Right atrium auricular region (tissue), 2 donors: ENCODE measurements around the gene CSNK2A2. TPM values are rescaled to one million over a fixed set of nuclear protein-coding genes. Genes with fewer than 3 reads are reported as not detected.

Source experiments
- DNase-seq: peaks from one replicate; pipeline ENCODE4 v3.0.0-alpha.2; 2019; ENCODE audit warnings: low spot score
- H3K27ac ChIP-seq, 2 donors: fragments of 200-600 bp; sonication (generic); 1 replicate in 1 of 2; 2 replicates in 1 of 2; pipeline ENCODE4 v1.5.1; 2016 to 2019
- H3K27me3 ChIP-seq, 2 donors: fragments of 200-600 bp; sonication (generic); one replicate each; pipeline versions ENCODE4 v1.5.1 to v1.6.0; 2017 to 2019
- H3K36me3 ChIP-seq: fragments of 200-600 bp; sonication (generic); one replicate; pipeline ENCODE4 v1.5.1; 2016
- H3K4me1 ChIP-seq, 2 donors: fragments of 200-600 bp; sonication (generic); one replicate each; pipeline versions ENCODE4 v1.5.1 to v1.6.0; 2017 to 2019
- H3K4me3 ChIP-seq, 2 donors: fragments of 200-600 bp; sonication (generic); 1 replicate in 1 of 2; 2 replicates in 1 of 2; pipeline ENCODE4 v1.5.1; 2017 to 2019; ENCODE audit warnings: mild to moderate bottlenecking in 1 of 2, moderate library complexity in 1 of 2
- H3K9me3 ChIP-seq, 2 donors: fragments of 200-600 bp; sonication (generic); one replicate each; pipeline ENCODE4 v1.5.1; 2019
- total RNA-seq, 2 donors: library from RNA; depleted of rRNA; stranded (reverse); fragments of >200 nt; gene quantifications; one replicate each; pipeline ENCODE4 v1.1.0, GENCODE V29; 2016
- TF ChIP-seq, protein P1 (sequence below), 2 donors: fragments of 200-600 bp; sonication (generic); IDR thresholded peaks; one replicate each; pipeline ENCODE4 v1.5.1; 2019; ENCODE audit warnings: antibody characterized with exemption in 2 of 2

The CSNK2A2 gene
- total RNA-seq, 2 donors from 2014 or later: 17.2 to 18.1 TPM

DNA sequence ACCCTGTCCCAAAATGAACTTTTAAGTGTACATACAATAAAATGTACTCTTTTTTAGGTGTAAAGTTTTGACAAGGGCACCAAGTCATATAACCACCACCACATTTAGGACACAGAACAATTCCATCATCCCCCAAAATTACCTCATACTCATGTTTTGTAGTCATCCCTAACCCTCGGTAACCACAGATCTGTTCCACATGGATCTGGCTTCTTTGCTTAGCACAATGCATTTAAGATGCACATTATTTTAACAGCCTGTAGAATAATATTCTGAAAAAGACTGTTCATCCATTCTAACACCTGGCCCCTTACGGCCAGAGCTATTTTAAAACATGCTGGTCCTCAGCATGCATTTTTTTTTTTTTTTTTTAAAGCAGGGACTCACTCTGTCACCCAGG, 43.6 kb downstream of the CSNK2A2 start:
- Histone ChIP-seq H3K4me3 (no peak overlapping the region), H3K27me3 (no peaks in the 10 kb centered on the region), H3K4me1 (no peaks in the 10 kb centered on the region), H3K27ac (no peak overlapping the region), H3K9me3 (no peaks in the 10 kb centered on the region), H3K36me3 (peaks cover 4% of the 10 kb centered on the region)
- TF ChIP-seq, protein P1, sequence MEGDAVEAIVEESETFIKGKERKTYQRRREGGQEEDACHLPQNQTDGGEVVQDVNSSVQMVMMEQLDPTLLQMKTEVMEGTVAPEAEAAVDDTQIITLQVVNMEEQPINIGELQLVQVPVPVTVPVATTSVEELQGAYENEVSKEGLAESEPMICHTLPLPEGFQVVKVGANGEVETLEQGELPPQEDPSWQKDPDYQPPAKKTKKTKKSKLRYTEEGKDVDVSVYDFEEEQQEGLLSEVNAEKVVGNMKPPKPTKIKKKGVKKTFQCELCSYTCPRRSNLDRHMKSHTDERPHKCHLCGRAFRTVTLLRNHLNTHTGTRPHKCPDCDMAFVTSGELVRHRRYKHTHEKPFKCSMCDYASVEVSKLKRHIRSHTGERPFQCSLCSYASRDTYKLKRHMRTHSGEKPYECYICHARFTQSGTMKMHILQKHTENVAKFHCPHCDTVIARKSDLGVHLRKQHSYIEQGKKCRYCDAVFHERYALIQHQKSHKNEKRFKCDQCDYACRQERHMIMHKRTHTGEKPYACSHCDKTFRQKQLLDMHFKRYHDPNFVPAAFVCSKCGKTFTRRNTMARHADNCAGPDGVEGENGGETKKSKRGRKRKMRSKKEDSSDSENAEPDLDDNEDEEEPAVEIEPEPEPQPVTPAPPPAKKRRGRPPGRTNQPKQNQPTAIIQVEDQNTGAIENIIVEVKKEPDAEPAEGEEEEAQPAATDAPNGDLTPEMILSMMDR (IDR thresholded peaks at IDR 0.05): no peak
- no peak for DNase-seq

DNA sequence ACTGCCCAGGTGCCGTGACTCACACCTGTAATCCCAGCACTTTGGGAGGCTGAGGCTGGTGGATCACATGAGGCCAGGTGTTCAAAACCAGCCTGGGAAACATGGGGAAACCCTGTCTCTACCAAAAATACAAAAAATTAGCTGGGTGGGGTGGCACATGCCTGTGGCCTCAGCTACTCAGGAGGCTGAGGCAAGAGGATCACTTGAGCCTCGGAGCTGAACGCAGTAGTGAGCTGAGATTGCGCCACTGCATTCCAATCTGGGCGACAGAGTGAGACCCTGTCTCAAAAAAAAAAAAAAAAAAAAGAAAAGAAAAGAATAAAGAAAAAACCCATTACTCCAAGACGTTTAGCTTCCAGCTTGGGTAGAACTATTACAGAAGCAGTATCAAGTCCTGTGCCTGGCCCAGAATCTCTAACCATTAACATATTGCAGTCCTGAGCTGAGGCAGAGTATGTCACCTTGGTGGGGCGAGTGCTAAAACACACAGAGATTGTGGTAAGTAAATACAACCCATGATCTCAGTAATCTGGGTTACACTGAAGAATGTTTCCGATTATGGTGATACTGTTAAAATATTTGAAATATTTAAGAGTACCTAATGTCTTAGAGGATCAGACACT, 45.5 kb downstream of the CSNK2A2 start:
- Histone ChIP-seq H3K9me3 (no peaks in the 10 kb centered on the region), H3K27ac (no peak overlapping the region), H3K4me1 (no peaks in the 10 kb centered on the region), H3K36me3 (no peaks in the 10 kb centered on the region), H3K4me3 (no peak overlapping the region), H3K27me3 (no peaks in the 10 kb centered on the region)
- DNase-seq: no peak
- TF ChIP-seq, protein P1 (IDR thresholded peaks at IDR 0.05): no peak

DNA sequence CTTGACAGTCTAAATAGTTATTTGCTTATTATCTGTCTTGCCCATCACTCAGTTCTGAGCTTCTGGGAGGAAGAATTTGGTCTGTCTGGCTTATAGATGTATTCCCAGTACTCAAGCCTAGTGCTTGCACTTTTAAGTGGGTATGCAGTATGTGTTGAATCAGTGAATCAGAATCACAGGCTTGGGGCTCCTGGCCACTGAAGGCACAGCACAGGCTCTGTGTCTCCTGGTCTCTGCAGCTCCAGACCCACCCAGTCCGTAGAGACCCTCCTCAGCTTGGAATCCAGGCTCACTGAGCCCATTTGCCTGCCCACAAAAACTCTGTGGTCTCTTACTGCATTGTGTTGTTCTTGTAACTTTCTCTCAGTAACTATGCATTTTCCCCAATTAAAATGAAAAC, 49.4 kb downstream of the CSNK2A2 start:
- DNase-seq: no peak
- Histone ChIP-seq H3K4me3 (no peak overlapping the region), H3K36me3 (no peaks in the 10 kb centered on the region), H3K4me1 (no peaks in the 10 kb centered on the region), H3K9me3 (no peaks in the 10 kb centered on the region), H3K27ac (no peak overlapping the region), H3K27me3 (no peaks in the 10 kb centered on the region)
- TF ChIP-seq, protein P1 (IDR thresholded peaks at IDR 0.05): no peak

DNA sequence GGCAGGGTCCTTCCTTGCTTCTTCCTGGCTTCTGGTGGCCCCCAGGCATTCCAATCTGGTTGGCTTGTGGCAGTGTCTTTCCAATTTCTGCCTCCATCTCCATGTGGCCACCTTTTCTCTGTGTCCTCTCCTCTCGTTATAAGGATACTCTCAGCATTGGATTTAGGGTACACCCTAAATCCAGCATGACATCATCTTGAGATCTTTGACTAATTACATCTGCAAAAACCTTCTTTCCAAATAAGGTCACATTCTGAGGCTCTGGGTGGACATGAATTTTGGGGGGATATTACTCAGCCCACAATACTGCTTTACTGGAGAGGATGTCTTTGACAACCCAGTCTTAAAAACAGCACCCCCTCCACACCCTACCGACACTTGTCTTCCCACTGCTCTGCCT, 49.8 kb downstream of the CSNK2A2 start:
- H3K36me3 ChIP-seq: no peaks in the 10 kb centered on the region
- no peaks in the 10 kb centered on the region for H3K9me3 ChIP-seq
- H3K27me3 ChIP-seq: no peaks in the 10 kb centered on the region
- no peak overlapping the region for H3K4me3 ChIP-seq
- no peak for DNase-seq
- no peaks in the 10 kb centered on the region for H3K4me1 ChIP-seq
- no peak overlapping the region for H3K27ac ChIP-seq
- TF ChIP-seq, protein P1 (IDR thresholded peaks at IDR 0.05): no peak

DNA sequence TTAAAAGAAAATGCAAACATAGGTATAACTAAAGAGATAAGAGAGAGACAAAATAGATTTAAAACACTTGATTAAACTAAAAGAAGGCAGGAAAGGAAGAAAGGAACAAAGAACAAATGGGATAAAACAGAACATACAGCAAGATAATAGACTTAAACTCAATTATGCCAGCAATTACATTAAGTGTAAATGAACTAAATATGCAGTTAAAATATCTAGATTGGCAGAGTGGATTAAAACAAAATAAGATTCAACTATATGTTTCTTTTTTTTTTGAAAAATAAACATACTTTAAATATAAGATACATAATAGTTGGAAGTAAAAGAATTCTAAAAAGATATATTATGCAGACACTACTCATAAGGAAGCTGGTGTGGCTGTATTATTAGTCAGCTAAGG, 59.1 kb downstream of the CSNK2A2 start:
- no peak for DNase-seq
- Histone ChIP-seq H3K27ac (no peak overlapping the region), H3K27me3 (no peaks in the 10 kb centered on the region), H3K9me3 (peaks cover 0 to 8% of the 10 kb centered on the region in 2 donors), H3K4me1 (no peaks in the 10 kb centered on the region), H3K36me3 (no peaks in the 10 kb centered on the region), H3K4me3 (no peak overlapping the region)
- TF ChIP-seq, protein P1 (IDR thresholded peaks at IDR 0.05): no peak

DNA sequence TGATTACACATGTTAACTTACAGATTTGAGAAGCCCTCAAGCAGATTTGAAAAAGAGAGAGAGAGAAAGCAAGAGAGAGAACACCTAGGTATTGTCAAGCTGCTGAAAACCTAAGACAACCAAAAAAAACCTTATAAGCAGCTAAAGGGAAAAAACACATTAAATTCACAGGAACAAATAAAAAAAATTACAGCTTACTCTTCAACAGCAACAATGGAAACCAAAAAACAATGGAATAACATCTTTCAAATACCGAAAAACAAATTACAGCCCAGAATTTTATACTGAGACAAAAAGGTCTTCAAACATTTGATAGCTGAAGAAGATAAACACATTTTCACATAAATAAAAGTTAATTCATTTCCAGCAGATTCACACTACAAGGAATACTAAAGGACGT, 60.3 kb downstream of the CSNK2A2 start:
- peaks cover 0 to 8% of the 10 kb centered on the region in 2 donors for H3K9me3 ChIP-seq
- DNase-seq: no peak
- H3K4me3 ChIP-seq: no peak overlapping the region
- H3K27me3 ChIP-seq: no peaks in the 10 kb centered on the region
- H3K36me3 ChIP-seq: no peaks in the 10 kb centered on the region
- no peak overlapping the region for H3K27ac ChIP-seq
- TF ChIP-seq, protein P1 (IDR thresholded peaks at IDR 0.05): no peak
- no peaks in the 10 kb centered on the region for H3K4me1 ChIP-seq
